GM12873 (cell line): ENCODE data around the gene SH3BP5.

Source experiments
- CTCF ChIP-seq: IDR thresholded peaks from 2 replicates; pipeline ENCODE4 v1.5.1; 2012; ENCODE audit warnings: low read depth, mild to moderate bottlenecking, moderate library complexity, low read length, control low read depth; ENCODE audit not compliant: insufficient read depth; ENCODE audit errors: missing control alignments

Gene SH3BP5

GRCh38 chr3:15342945-15343344 is 10.6 kb upstream of the SH3BP5 start:
- TF ChIP-seq CTCF = no peak

DNA sequence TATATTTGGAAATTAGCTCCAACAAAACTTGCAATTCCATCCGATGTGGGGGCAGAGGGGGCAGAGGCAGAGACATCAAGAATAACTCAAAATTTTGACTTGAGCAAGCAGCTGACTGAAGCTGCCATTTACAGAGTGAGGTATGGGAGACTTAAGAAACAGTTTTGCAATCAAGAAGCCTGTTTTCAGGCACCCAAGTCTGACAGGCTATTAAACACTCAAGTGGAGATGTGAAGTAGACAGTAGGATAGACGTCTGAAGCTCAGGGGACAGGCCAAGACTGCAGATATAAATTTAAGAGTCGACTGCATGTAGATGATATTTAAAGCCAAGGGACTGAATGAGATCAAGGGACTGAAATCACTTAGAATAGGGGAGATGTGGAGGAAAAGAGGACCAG is 9.9 kb upstream of the SH3BP5 start:
- TF ChIP-seq CTCF = no peak

- no peak for TF ChIP-seq CTCF
Observed at GRCh38 chr3:15341030-15341726, 8.8 kb upstream of the SH3BP5 start.

GRCh38 chr3:15339786-15340215 is 7.4 kb upstream of the SH3BP5 start:
- no peak for TF ChIP-seq CTCF

DNA sequence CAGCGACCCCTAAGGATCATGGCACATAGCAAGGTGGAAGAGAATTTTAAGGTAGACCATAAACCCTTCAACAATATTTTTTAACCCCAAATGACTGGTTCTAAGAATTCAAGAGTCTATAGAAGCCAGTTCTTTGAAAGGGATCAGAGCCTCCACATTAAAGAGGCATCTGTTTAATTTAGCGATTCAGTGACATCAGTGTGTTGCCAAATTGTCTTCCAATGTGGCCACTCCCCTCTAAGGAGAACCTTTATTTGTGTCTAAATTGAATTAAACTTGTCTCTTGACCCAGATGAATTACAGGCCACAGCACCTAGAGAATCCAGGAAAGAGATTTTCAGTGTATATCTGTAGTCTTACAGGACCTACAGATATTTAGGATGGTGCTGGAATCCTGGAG is 6.6 kb upstream of the SH3BP5 start:
- no peak for TF ChIP-seq CTCF

DNA sequence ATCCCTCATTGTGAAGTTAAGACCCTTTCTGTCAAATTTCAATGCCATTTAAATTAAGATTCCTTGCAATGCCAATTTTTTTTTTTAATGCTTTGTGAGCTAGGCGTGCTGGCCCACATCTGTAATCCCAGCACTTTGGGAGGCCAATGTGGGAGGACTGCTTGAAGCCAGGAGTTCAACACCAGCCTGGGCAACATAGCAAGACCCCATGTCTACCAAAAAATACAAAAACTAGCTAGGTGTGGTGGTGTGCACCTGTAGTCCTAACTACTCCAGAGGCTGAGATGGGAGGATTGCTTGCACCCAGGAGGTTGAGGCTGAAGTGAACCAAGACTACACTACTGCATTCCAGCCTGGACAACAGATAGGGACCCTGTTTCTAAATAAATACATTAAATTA is 5.6 kb upstream of the SH3BP5 start:
- TF ChIP-seq CTCF = no peak

- TF ChIP-seq CTCF = no peak
Observed at GRCh38 chr3:15336057-15336456, 3.7 kb upstream of the SH3BP5 start.
